GM12878 (cell line): ENCODE measurements around the gene LRCH3. TPM values are rescaled to one million over a fixed set of nuclear protein-coding genes. Genes with fewer than 3 reads are reported as not detected.

Experiments used
- BACH1 ChIP-seq: fragments of 450-650 bp; IDR thresholded peaks from 2 replicates; pipeline ENCODE4 v1.6.1; 2017; ENCODE audit warnings: mild to moderate bottlenecking, borderline replicate concordance
- CEBPZ ChIP-seq: fragments of 150-350 bp; IDR thresholded peaks from 2 replicates; pipeline ENCODE4 v1.6.1; 2016; ENCODE audit warnings: low read depth, low read length
- CREB1 ChIP-seq: IDR thresholded peaks from 2 replicates; pipeline ENCODE4 v1.6.1; 2012; ENCODE audit warnings: low read depth, mild to moderate bottlenecking, inconsistent platforms
- E2F8 ChIP-seq: fragments of 450-650 bp; IDR thresholded peaks from 2 replicates; pipeline ENCODE4 v1.6.1; 2018; ENCODE audit warnings: mild to moderate bottlenecking, low read depth, moderate library complexity; ENCODE audit not compliant: partially characterized antibody
- IRF4 ChIP-seq: IDR thresholded peaks from 2 replicates; pipeline ENCODE4 v1.6.1; 2011; ENCODE audit warnings: low read depth, low read length
- MXI1 ChIP-seq: fragments of 150-350 bp; IDR thresholded peaks from 2 replicates; pipeline ENCODE4 v1.6.1; 2011; ENCODE audit warnings: low read depth, mild to moderate bottlenecking, inconsistent platforms, low read length, improper control_type of control experiment
- RUNX3 ChIP-seq: IDR thresholded peaks from 2 replicates; pipeline ENCODE4 v1.6.1; 2012; ENCODE audit warnings: low read length, inconsistent platforms
- ZNF592 ChIP-seq: fragments of 450-650 bp; IDR thresholded peaks from 2 replicates; pipeline ENCODE4 v1.6.1; 2017; ENCODE audit warnings: mild to moderate bottlenecking, moderate library complexity
- polyA plus RNA-seq, 11 experiments: library from polyadenylated mRNA; depleted of rRNA in 4 of 11; unstranded in 6 of 11; stranded (reverse) in 5 of 11; fragments of >200 nt; fragmentation: Nextera tagmentation in 4 of 11; fragmentation: Illumina TruSeq in 1 of 11; extraction: Ambion mirVana in 4 of 11; extraction: Trizol in 1 of 11; gene quantifications; 1 replicate in 1 of 11; 2 replicates in 10 of 11; pipeline versions ENCODE4 v1.2.1 to v1.2.3, GENCODE V29; 2011 to 2016; ENCODE audit warnings: inconsistent platforms in 2 of 11, missing spikeins in 2 of 11, low read depth in 1 of 11
- total RNA-seq, 4 experiments: library from RNA; depleted of rRNA in 3 of 4; stranded (reverse); fragments of >200 nt in 3 of 4; fragmentation: Illumina TruSeq in 1 of 4; extraction: Trizol in 1 of 4; gene quantifications; 2 replicates each; pipeline versions ENCODE4 v1.2.1 to v1.2.3, GENCODE V29; 2013 to 2021
- TF ChIP-seq, protein P1 (sequence below): fragments of 450-650 bp; IDR thresholded peaks from 2 replicates; pipeline ENCODE4 v1.6.1; 2017; ENCODE audit warnings: antibody characterized with exemption, mild to moderate bottlenecking, moderate library complexity
- TF ChIP-seq, protein P2 (sequence below): fragments of 450-650 bp; IDR thresholded peaks from 2 replicates; pipeline ENCODE4 v1.6.1; 2017; ENCODE audit warnings: mild to moderate bottlenecking, moderate library complexity

Gene LRCH3
- total and polyA plus RNA-seq, 10 of the 15 experiments (the other 5 are each of a cell fraction or from before 2014, with no cell fraction given) = 3.9 to 136 (median 40.6) TPM

DNA sequence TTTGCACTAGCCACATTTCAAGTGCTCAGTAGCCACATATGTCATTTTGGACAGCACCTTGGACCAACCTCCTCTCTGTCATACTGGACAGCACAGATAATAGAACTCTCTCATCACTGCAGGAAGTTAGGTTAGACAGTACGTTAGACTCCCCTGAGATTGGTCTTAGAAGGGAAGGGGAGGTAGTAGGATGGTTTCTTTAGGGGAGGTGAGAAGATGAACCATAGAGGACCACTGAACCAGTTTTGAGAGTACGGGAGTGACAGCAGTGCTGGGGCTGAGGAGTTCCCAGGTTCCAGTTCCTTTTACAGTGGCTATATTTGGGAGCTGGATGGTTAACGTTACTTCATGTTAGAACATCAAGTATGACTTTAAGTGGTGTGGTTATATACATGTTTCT is 7.8 kb downstream of the LRCH3 start (continued):
- TF ChIP-seq, protein P1, sequence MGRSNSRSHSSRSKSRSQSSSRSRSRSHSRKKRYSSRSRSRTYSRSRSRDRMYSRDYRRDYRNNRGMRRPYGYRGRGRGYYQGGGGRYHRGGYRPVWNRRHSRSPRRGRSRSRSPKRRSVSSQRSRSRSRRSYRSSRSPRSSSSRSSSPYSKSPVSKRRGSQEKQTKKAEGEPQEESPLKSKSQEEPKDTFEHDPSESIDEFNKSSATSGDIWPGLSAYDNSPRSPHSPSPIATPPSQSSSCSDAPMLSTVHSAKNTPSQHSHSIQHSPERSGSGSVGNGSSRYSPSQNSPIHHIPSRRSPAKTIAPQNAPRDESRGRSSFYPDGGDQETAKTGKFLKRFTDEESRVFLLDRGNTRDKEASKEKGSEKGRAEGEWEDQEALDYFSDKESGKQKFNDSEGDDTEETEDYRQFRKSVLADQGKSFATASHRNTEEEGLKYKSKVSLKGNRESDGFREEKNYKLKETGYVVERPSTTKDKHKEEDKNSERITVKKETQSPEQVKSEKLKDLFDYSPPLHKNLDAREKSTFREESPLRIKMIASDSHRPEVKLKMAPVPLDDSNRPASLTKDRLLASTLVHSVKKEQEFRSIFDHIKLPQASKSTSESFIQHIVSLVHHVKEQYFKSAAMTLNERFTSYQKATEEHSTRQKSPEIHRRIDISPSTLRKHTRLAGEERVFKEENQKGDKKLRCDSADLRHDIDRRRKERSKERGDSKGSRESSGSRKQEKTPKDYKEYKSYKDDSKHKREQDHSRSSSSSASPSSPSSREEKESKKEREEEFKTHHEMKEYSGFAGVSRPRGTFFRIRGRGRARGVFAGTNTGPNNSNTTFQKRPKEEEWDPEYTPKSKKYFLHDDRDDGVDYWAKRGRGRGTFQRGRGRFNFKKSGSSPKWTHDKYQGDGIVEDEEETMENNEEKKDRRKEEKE = no peak
- TF ChIP-seq ZNF592 (no peak), E2F8 (no peak), MXI1 (no peak), CREB1 (peak; percentile 37; the same call in 1 of the 2 replicates), CEBPZ (no peak), IRF4 (peak; percentile 83), BACH1 (0 out of 2 replicates have a peak, but pooled peaks have one; percentile 30), RUNX3 (peak; percentile 86)
- TF ChIP-seq, protein P2, sequence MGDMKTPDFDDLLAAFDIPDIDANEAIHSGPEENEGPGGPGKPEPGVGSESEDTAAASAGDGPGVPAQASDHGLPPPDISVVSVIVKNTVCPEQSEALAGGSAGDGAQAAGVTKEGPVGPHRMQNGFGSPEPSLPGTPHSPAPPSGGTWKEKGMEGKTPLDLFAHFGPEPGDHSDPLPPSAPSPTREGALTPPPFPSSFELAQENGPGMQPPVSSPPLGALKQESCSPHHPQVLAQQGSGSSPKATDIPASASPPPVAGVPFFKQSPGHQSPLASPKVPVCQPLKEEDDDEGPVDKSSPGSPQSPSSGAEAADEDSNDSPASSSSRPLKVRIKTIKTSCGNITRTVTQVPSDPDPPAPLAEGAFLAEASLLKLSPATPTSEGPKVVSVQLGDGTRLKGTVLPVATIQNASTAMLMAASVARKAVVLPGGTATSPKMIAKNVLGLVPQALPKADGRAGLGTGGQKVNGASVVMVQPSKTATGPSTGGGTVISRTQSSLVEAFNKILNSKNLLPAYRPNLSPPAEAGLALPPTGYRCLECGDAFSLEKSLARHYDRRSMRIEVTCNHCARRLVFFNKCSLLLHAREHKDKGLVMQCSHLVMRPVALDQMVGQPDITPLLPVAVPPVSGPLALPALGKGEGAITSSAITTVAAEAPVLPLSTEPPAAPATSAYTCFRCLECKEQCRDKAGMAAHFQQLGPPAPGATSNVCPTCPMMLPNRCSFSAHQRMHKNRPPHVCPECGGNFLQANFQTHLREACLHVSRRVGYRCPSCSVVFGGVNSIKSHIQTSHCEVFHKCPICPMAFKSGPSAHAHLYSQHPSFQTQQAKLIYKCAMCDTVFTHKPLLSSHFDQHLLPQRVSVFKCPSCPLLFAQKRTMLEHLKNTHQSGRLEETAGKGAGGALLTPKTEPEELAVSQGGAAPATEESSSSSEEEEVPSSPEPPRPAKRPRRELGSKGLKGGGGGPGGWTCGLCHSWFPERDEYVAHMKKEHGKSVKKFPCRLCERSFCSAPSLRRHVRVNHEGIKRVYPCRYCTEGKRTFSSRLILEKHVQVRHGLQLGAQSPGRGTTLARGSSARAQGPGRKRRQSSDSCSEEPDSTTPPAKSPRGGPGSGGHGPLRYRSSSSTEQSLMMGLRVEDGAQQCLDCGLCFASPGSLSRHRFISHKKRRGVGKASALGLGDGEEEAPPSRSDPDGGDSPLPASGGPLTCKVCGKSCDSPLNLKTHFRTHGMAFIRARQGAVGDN = no peak
